NCI-H510A (cell line): Measurements from ENCODE around the gene CLCF1.
A peak's percentile ranks its signal among the peaks of the same experiment; 100 is the strongest.

Experiments
- DNase-seq: peaks from one replicate; lab custom pipeline; 2025; lab: John Stamatoyannopoulos, UW

The CLCF1 gene

GRCh38 chr11:67372993-67373647 is at the start of gene CLCF1:
CLCF1 (minus strand) TSS chr11:67373598; CDS start chr11:67373539, 59 bp downstream.
- DNase-seq = peak; percentile 69

GRCh38 chr11:67422891-67423290 is 49.5 kb upstream of the CLCF1 start:
- no peak for DNase-seq

- DNase-seq = no peak
Measured at GRCh38 chr11:67421430-67422031, 48.1 kb upstream of the CLCF1 start.

GRCh38 chr11:67420646-67421429 is 47.4 kb upstream of the CLCF1 start:
- peak; percentile 89 for DNase-seq

- no peak for DNase-seq
Measured at GRCh38 chr11:67420147-67420645, 46.8 kb upstream of the CLCF1 start.

GRCh38 chr11:67419325-67420049 is 46.1 kb upstream of the CLCF1 start:
- DNase-seq = no peak

GRCh38 chr11:67418476-67419281 is 45.3 kb upstream of the CLCF1 start:
- no peak for DNase-seq

GRCh38 chr11:67417425-67417824 is 44.0 kb upstream of the CLCF1 start:
- no peak for DNase-seq

- DNase-seq = peak; percentile 79
Measured at GRCh38 chr11:67416416-67417335, 43.3 kb upstream of the CLCF1 start.

- DNase-seq = peak; percentile 43
Measured at GRCh38 chr11:67415501-67416304, 42.3 kb upstream of the CLCF1 start, which contains the start of gene CARNS1. CARNS1 (plus strand) TSS chr11:67415678; CDS start chr11:67416200, 522 bp downstream.

- DNase-seq = no peak
Measured at GRCh38 chr11:67413266-67413849, 40.0 kb upstream of the CLCF1 start.

GRCh38 chr11:67412495-67413179 is 39.2 kb upstream of the CLCF1 start:
- no peak for DNase-seq

GRCh38 chr11:67411785-67412152 is 38.4 kb upstream of the CLCF1 start:
- no peak for DNase-seq

GRCh38 chr11:67410984-67411784 is 37.8 kb upstream of the CLCF1 start:
- no peak for DNase-seq

- no peak for DNase-seq
Measured at GRCh38 chr11:67410369-67410831, 37.0 kb upstream of the CLCF1 start.

- peak; percentile 95 for DNase-seq
Measured at GRCh38 chr11:67409781-67410368, 36.5 kb upstream of the CLCF1 start.

GRCh38 chr11:67409261-67409666 is 35.9 kb upstream of the CLCF1 start:
- DNase-seq = no peak
